Esophagus squamous epithelium (tissue), 4 donors: ENCODE results near the gene GAS7.

Experiments
- POLR2A ChIP-seq, 4 donors: fragments of 450-650 bp; IDR thresholded peaks; one replicate each; pipeline ENCODE4 v1.6.1; 2017; ENCODE audit warnings: antibody characterized with exemption in 4 of 4, mild to moderate bottlenecking in 4 of 4, moderate library complexity in 3 of 4
- TF ChIP-seq, protein P1 (sequence below), 6 experiments: fragments of 450-650 bp in 4 of 6; fragments of 200-600 bp in 2 of 6; sonication (generic) in 2 of 6; IDR thresholded peaks; one replicate each; pipeline ENCODE4 v1.5.1; 2016 to 2019; ENCODE audit warnings: antibody characterized with exemption in 6 of 6, mild to moderate bottlenecking in 4 of 6, moderate library complexity in 4 of 6

DNA sequence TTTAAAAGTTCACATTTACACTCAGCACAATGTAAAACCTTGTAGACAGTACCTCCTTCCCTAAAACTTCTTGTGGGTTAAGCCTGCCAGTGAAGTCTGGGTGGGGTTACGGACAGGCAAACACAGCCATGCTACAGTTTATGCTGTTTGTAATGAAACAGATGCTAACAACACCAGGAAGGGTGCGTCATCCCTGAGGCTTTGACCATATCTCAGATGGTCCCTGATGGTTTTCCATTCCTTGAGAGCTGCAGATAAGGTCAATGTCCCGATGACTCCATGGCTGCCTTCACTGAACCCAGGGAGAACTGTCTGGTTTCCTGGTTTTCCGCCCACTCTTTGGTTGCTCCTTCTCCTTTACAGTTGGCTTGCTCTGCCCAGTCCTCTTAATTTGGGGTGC lies 29.1 kb downstream of the GAS7 start:
- no peak for TF ChIP-seq POLR2A (IDR thresholded peaks at IDR 0.05)
- TF ChIP-seq, protein P1, sequence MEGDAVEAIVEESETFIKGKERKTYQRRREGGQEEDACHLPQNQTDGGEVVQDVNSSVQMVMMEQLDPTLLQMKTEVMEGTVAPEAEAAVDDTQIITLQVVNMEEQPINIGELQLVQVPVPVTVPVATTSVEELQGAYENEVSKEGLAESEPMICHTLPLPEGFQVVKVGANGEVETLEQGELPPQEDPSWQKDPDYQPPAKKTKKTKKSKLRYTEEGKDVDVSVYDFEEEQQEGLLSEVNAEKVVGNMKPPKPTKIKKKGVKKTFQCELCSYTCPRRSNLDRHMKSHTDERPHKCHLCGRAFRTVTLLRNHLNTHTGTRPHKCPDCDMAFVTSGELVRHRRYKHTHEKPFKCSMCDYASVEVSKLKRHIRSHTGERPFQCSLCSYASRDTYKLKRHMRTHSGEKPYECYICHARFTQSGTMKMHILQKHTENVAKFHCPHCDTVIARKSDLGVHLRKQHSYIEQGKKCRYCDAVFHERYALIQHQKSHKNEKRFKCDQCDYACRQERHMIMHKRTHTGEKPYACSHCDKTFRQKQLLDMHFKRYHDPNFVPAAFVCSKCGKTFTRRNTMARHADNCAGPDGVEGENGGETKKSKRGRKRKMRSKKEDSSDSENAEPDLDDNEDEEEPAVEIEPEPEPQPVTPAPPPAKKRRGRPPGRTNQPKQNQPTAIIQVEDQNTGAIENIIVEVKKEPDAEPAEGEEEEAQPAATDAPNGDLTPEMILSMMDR (IDR thresholded peaks at IDR 0.05) = no peak
